ENCODE data around the gene IGSF9. TPM values are rescaled to one million over a fixed set of nuclear protein-coding genes. Genes with fewer than 3 reads are reported as not detected.

The IGSF9 gene
- total RNA-seq, 1 experiment from 2014 or later, result 0.16 TPM

Other genes with a start within 250 kb of the IGSF9 start
- not detected in 2 replicates for gene CRP, start 231.0 kb downstream of the IGSF9 start, total RNA-seq (2014; rRNA removed; shearing (Covaris generic))
- gene DUSP23, start 164.7 kb downstream of the IGSF9 start, total RNA-seq (2014; rRNA removed; shearing (Covaris generic)), result 3.2 and 8.2 TPM in 2 replicates
- not detected in 2 replicates for gene FCRL6, start 143.3 kb downstream of the IGSF9 start, total RNA-seq (2014; rRNA removed; shearing (Covaris generic))
- gene SLAMF8, start 118.7 kb downstream of the IGSF9 start, total RNA-seq (2014; rRNA removed; shearing (Covaris generic)), result not detected in 2 replicates
- gene VSIG8, start 83.0 kb downstream of the IGSF9 start, total RNA-seq (2014; rRNA removed; shearing (Covaris generic)), result not detected in 2 replicates
- gene CFAP45, start 45.4 kb downstream of the IGSF9 start, total RNA-seq (2014; rRNA removed; shearing (Covaris generic)), result 0.61 TPM in 1 of 2 replicates, not detected in the other
- 601 and 809 TPM in 2 replicates for gene TAGLN2, start 20.1 kb downstream of the IGSF9 start, total RNA-seq (2014; rRNA removed; shearing (Covaris generic))
- gene SLAMF9, start 8.6 kb upstream of the IGSF9 start, total RNA-seq (2014; rRNA removed; shearing (Covaris generic)), result not detected in 2 replicates
- 5.9 TPM in 2 replicates for gene PIGM, start 86.4 kb upstream of the IGSF9 start, total RNA-seq (2014; rRNA removed; shearing (Covaris generic))
- gene KCNJ10, start 124.5 kb upstream of the IGSF9 start, total RNA-seq (2014; rRNA removed; shearing (Covaris generic)), result not detected in 2 replicates
- gene KCNJ9, start 135.9 kb upstream of the IGSF9 start, total RNA-seq (2014; rRNA removed; shearing (Covaris generic)), result not detected in 2 replicates
- gene IGSF8, start 153.0 kb upstream of the IGSF9 start, total RNA-seq (2014; rRNA removed; shearing (Covaris generic)), result 30.6 and 41.7 TPM in 2 replicates
- 1.2 TPM in 1 of 2 replicates, not detected in the other for gene ATP1A2, start 170.1 kb upstream of the IGSF9 start, total RNA-seq (2014; rRNA removed; shearing (Covaris generic))
- gene ATP1A4, start 206.0 kb upstream of the IGSF9 start, total RNA-seq (2014; rRNA removed; shearing (Covaris generic)), result not detected in 2 replicates
- not detected in 2 replicates for gene CASQ1, start 245.0 kb upstream of the IGSF9 start, total RNA-seq (2014; rRNA removed; shearing (Covaris generic))

Data from SJSA1 (cell line).